HepG2 (cell line): ENCODE data around the gene EED. TPM values are rescaled to one million over a fixed set of nuclear protein-coding genes. Genes with fewer than 3 reads are reported as not detected.

Experiments used
- FOXK1 ChIP-seq: sonication (generic); formaldehyde crosslinking; IDR thresholded peaks from 2 replicates; pipeline ENCODE4 v1.4.0; 2020; ENCODE audit warnings: low read depth, missing genetic modification reagents, borderline replicate concordance
- NR0B2 ChIP-seq: sonication (generic); formaldehyde crosslinking; IDR thresholded peaks from 2 replicates; pipeline ENCODE4 v1.4.0; 2020; ENCODE audit warnings: mild to moderate bottlenecking, missing genetic modification reagents
- SP5 ChIP-seq: IDR thresholded peaks from 2 replicates; pipeline ENCODE4 v1.6.1; 2016; ENCODE audit warnings: low read depth, borderline replicate concordance
- TAF1 ChIP-seq: sonication (generic); formaldehyde crosslinking; IDR thresholded peaks from 2 replicates; pipeline ENCODE4 v1.4.0; 2020; ENCODE audit warnings: missing genetic modification reagents
- TAF15 ChIP-seq: fragments of 200-400 bp; formaldehyde crosslinking; IDR thresholded peaks from one replicate; pipeline ENCODE4 v1.6.1; 2018; ENCODE audit warnings: mild to moderate bottlenecking, low read depth, low read length; ENCODE audit not compliant: poor library complexity, severe bottlenecking
- TBX3 ChIP-seq: fragments of 450-650 bp; IDR thresholded peaks from 2 replicates; pipeline ENCODE4 v1.6.1; 2017; ENCODE audit warnings: antibody characterized with exemption, mild to moderate bottlenecking, inconsistent platforms, borderline replicate concordance
- ZFP82 ChIP-seq: sonication (generic); formaldehyde crosslinking; IDR thresholded peaks from 2 replicates; pipeline ENCODE4 v1.5.1; 2020; ENCODE audit warnings: mild to moderate bottlenecking, missing genetic modification reagents, borderline replicate concordance
- ZNF317 ChIP-seq: sonication (generic); formaldehyde crosslinking; IDR thresholded peaks from 2 replicates; pipeline ENCODE4 v1.5.0; 2020; ENCODE audit warnings: mild to moderate bottlenecking, missing genetic modification reagents
- ZNF567 ChIP-seq: sonication (generic); formaldehyde crosslinking; IDR thresholded peaks from 2 replicates; pipeline ENCODE4 v1.8.1; 2023; ENCODE audit warnings: mild to moderate bottlenecking, missing genetic modification reagents, borderline replicate concordance
- ZNF703 ChIP-seq: sonication (generic); formaldehyde crosslinking; IDR thresholded peaks from 2 replicates; pipeline ENCODE4 v1.5.1; 2020; ENCODE audit warnings: missing genetic modification reagents, mild to moderate bottlenecking, moderate library complexity, borderline replicate concordance
- polyA plus RNA-seq, 8 experiments: library from polyadenylated mRNA; depleted of rRNA in 3 of 8; stranded (reverse) in 7 of 8; unstranded in 1 of 8; fragments of >200 nt; fragmentation: Illumina TruSeq in 4 of 8; extraction: Trizol in 4 of 8; gene quantifications; 2 replicates each; pipeline versions ENCODE4 v1.2.1 to v1.2.3, GENCODE V29; 2011 to 2016; ENCODE audit warnings: low read depth in 4 of 8, missing spikeins in 1 of 8, mixed read lengths in 1 of 8; ENCODE audit not compliant: insufficient read depth in 1 of 8
- total RNA-seq, 5 experiments: library from RNA; depleted of rRNA; stranded (reverse); fragments of >200 nt; fragmentation: Illumina TruSeq; extraction: Trizol; gene quantifications; 2 replicates each; pipeline ENCODE4 v1.2.3, GENCODE V29; 2016; ENCODE audit warnings: low read depth in 1 of 5
- TF ChIP-seq, protein P1 (sequence below): sonication (generic); formaldehyde crosslinking; IDR thresholded peaks from 2 replicates; pipeline ENCODE4 v1.4.0; 2020; ENCODE audit warnings: missing genetic modification reagents
- TF ChIP-seq, protein P2 (sequence below): sonication (generic); formaldehyde crosslinking; IDR thresholded peaks from 2 replicates; pipeline ENCODE4 v1.8.0; 2022; ENCODE audit warnings: missing genetic modification reagents, low read depth, mild to moderate bottlenecking, borderline replicate concordance
- TF ChIP-seq, protein P3 (sequence below): sonication (generic); formaldehyde crosslinking; IDR thresholded peaks from 2 replicates; pipeline ENCODE4 v1.8.1; 2023; ENCODE audit warnings: mild to moderate bottlenecking, inconsistent platforms, moderate library complexity, missing genetic modification reagents, borderline replicate concordance
- TF ChIP-seq, protein P4 (sequence below): sonication (generic); formaldehyde crosslinking; IDR thresholded peaks from one replicate; pipeline ENCODE4 v1.5.1; 2020; ENCODE audit warnings: mild to moderate bottlenecking, missing genetic modification reagents; ENCODE audit errors: not compliant biosample characterization

Gene EED
- total and polyA plus RNA-seq, 2 of the 13 experiments (the other 11 are each of a cell fraction or from before 2014, with no cell fraction given) = 11.0 to 28.4 TPM

DNA sequence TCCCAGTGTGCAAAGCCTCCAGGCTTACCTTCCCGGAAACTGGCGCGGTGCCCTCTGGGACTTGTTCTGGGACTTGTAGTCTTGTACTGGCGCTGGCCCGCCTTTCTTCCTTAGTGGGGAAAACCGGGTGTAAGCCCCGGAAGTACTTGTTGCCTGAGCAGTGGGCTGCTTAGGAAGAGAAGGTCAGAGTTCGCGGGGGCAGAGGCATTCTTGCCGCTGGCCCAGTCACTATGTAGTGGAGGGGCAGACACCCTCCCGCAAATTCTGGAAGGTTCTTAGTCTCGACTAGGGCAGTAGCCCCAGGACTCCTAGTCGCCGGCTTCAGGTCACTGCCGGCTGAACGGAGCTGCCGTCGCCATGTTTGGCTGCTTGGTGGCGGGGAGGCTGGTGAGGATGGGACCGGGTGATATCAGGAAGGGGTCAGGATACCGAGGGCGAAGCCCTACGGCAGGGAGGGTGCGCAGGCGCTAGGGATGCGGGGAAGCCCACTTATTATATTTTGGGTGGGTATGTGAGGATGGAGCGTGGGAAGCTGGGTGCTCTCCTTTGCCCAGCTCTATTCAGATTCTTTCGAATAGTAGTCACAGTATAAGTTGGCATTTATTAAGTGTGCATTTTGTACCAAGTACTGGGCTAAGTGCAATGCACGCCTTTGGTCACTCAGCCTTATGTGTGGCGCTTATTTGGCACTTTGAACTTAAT is 57.7 kb downstream of the EED start, which contains the start of gene HIKESHI (continued):
- TF ChIP-seq, protein P1, sequence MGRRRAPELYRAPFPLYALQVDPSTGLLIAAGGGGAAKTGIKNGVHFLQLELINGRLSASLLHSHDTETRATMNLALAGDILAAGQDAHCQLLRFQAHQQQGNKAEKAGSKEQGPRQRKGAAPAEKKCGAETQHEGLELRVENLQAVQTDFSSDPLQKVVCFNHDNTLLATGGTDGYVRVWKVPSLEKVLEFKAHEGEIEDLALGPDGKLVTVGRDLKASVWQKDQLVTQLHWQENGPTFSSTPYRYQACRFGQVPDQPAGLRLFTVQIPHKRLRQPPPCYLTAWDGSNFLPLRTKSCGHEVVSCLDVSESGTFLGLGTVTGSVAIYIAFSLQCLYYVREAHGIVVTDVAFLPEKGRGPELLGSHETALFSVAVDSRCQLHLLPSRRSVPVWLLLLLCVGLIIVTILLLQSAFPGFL (CRISPR knock-in tag) = no peak
- TF ChIP-seq ZNF703 (CRISPR knock-in tag) (no peak), TAF15 (no peak), ZFP82 (CRISPR knock-in tag) (no peak), ZNF567 (CRISPR knock-in tag) (no peak), ZNF317 (CRISPR knock-in tag) (peak; percentile 82), TBX3 (no peak), NR0B2 (CRISPR knock-in tag) (0 out of 2 replicates have a peak, but pooled peaks have one; percentile 42), TAF1 (peak; percentile 76), FOXK1 (CRISPR knock-in tag) (peak; percentile 89), SP5 (CRISPR knock-in tag) (peak; percentile 55; the same call in 1 of the 2 replicates)
- TF ChIP-seq, protein P2, sequence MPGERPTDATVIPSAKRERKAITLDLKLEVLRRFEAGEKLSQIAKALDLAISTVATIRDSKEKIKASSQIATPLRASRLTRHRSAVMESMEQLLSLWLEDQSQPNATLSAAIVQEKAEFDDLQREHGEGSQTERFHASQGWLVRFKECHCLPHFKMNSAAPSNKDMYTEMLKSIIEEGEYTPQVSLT (CRISPR knock-in tag) = 0 out of 2 replicates have a peak, but pooled peaks have one; percentile 67
- TF ChIP-seq, protein P3, sequence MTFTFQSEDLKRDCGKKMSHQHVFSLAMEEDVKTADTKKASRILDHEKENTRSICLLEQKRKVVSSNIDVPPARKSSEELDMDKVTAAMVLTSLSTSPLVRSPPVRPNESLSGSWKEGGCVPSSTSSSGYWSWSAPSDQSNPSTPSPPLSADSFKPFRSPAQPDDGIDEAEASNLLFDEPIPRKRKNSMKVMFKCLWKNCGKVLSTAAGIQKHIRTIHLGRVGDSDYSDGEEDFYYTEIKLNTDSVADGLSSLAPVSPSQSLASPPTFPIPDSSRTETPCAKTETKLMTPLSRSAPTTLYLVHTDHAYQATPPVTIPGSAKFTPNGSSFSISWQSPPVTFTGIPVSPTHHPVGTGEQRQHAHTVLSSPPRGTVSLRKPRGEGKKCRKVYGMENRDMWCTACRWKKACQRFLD = no peak
- TF ChIP-seq, protein P4, sequence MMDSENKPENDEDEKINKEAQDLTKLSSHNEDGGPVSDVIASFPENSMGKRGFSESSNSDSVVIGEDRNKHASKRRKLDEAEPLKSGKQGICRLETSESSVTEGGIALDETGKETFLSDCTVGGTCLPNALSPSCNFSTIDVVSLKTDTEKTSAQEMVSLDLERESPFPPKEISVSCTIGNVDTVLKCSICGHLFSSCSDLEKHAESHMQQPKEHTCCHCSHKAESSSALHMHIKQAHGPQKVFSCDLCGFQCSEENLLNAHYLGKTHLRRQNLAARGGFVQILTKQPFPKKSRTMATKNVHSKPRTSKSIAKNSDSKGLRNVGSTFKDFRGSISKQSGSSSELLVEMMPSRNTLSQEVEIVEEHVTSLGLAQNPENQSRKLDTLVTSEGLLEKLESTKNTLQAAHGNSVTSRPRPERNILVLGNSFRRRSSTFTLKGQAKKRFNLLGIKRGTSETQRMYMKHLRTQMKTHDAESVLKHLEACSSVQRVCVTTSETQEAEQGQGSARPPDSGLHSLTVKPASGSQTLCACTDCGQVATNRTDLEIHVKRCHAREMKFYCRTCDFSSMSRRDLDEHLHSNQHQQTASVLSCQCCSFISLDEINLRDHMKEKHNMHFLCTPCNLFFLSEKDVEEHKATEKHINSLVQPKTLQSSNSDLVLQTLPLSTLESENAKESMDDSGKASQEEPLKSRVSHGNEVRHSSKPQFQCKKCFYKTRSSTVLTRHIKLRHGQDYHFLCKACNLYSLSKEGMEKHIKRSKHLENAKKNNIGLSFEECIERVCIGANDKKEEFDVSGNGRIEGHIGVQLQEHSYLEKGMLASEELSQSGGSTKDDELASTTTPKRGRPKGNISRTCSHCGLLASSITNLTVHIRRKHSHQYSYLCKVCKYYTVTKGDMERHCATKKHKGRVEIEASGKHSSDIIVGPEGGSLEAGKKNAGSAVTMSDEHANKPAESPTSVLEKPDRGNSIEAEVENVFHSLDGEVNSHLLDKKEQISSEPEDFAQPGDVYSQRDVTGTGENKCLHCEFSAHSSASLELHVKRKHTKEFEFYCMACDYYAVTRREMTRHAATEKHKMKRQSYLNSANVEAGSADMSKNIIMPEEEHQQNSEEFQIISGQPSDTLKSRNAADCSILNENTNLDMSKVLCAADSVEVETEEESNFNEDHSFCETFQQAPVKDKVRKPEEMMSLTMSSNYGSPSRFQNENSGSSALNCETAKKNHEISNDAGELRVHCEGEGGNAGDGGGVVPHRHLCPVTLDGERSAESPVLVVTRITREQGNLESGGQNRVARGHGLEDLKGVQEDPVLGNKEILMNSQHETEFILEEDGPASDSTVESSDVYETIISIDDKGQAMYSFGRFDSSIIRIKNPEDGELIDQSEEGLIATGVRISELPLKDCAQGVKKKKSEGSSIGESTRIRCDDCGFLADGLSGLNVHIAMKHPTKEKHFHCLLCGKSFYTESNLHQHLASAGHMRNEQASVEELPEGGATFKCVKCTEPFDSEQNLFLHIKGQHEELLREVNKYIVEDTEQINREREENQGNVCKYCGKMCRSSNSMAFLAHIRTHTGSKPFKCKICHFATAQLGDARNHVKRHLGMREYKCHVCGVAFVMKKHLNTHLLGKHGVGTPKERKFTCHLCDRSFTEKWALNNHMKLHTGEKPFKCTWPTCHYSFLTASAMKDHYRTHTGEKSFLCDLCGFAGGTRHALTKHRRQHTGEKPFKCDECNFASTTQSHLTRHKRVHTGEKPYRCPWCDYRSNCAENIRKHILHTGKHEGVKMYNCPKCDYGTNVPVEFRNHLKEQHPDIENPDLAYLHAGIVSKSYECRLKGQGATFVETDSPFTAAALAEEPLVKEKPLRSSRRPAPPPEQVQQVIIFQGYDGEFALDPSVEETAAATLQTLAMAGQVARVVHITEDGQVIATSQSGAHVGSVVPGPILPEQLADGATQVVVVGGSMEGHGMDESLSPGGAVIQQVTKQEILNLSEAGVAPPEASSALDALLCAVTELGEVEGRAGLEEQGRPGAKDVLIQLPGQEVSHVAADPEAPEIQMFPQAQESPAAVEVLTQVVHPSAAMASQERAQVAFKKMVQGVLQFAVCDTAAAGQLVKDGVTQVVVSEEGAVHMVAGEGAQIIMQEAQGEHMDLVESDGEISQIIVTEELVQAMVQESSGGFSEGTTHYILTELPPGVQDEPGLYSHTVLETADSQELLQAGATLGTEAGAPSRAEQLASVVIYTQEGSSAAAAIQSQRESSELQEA (CRISPR knock-in tag) = peak; percentile 82
